HG03097 (cell line): ENCODE data around the gene ATG16L2.

ENCODE experiments used
- ATAC-seq: cut with Tn5 transposase; IDR thresholded peaks from one replicate; pipeline ENCODE4 v1.9.1; 2021; ENCODE audit not compliant: unreplicated experiment, low FRiP score

Gene ATG16L2

GRCh38 chr11:72814286-72815109 is at the start of gene ATG16L2:
Gene ATG16L2, plus strand, starts transcription at chr11:72814411. Its CDS starts 35 bp downstream, at chr11:72814446.
- ATAC-seq = peak; percentile 64

GRCh38 chr11:72764503-72764902 is 49.7 kb upstream of the ATG16L2 start:
- ATAC-seq = no peak

- no peak for ATAC-seq
These were observed 47.9 kb upstream of the ATG16L2 start for GRCh38 chr11:72766152-72766902.

- no peak for ATAC-seq
These were observed 46.8 kb upstream of the ATG16L2 start for GRCh38 chr11:72767203-72768062.

GRCh38 chr11:72768581-72768980 is 45.6 kb upstream of the ATG16L2 start:
- ATAC-seq = no peak

- no peak for ATAC-seq
These were observed 44.5 kb upstream of the ATG16L2 start for GRCh38 chr11:72769680-72770079.

- ATAC-seq = no peak
These were observed 43.4 kb upstream of the ATG16L2 start for GRCh38 chr11:72770799-72771198.

GRCh38 chr11:72771507-72771906 is 42.7 kb upstream of the ATG16L2 start:
- no peak for ATAC-seq

- no peak for ATAC-seq
These were observed 42.2 kb upstream of the ATG16L2 start for GRCh38 chr11:72772059-72772458.

- ATAC-seq = no peak
These were observed 40.9 kb upstream of the ATG16L2 start for GRCh38 chr11:72773291-72773690.

- ATAC-seq = no peak
These were observed 40.5 kb upstream of the ATG16L2 start for GRCh38 chr11:72773696-72774095.

GRCh38 chr11:72774499-72774898 is 39.7 kb upstream of the ATG16L2 start:
- ATAC-seq = no peak

- no peak for ATAC-seq
These were observed 38.7 kb upstream of the ATG16L2 start for GRCh38 chr11:72775288-72776110.

GRCh38 chr11:72776117-72776843 is 37.9 kb upstream of the ATG16L2 start:
- no peak for ATAC-seq

- ATAC-seq = no peak
These were observed 37.1 kb upstream of the ATG16L2 start for GRCh38 chr11:72776844-72777754.

GRCh38 chr11:72777755-72778278 is 36.4 kb upstream of the ATG16L2 start:
- no peak for ATAC-seq

- no peak for ATAC-seq
These were observed 35.4 kb upstream of the ATG16L2 start for GRCh38 chr11:72778535-72779494.
